Loucy (cell line): ENCODE results near the gene ZYX.
"Not testable (repeated sequence)": the region's sequence is repeated elsewhere in the genome, so short reads cannot be mapped to it uniquely, and the experiment has no call there.

ENCODE experiments used
- H2AFZ ChIP-seq: fragments of 200-600 bp; sonication (generic); 2 replicates; pipeline ENCODE4 v1.6.0; 2016; ENCODE audit warnings: antibody characterized with exemption, mild to moderate bottlenecking, low read length, moderate library complexity
- H3F3A ChIP-seq: fragments of 200-600 bp; 2 replicates; pipeline ENCODE4 v1.6.0; 2016; ENCODE audit warnings: antibody characterized with exemption, low read depth, mild to moderate bottlenecking
- H3K27me3 ChIP-seq: fragments of 200-600 bp; sonication (generic); 2 replicates; pipeline ENCODE4 v1.6.1; 2014; ENCODE audit warnings: low read length, mild to moderate bottlenecking; ENCODE audit not compliant: insufficient read depth, poor library complexity, severe bottlenecking
- H3K36me3 ChIP-seq: fragments of 200-600 bp; sonication (generic); 2 replicates; pipeline ENCODE4 v1.6.1; 2016; ENCODE audit warnings: low read length; ENCODE audit not compliant: insufficient read depth
- H3K4me1 ChIP-seq: fragments of 200-600 bp; sonication (generic); 2 replicates; pipeline ENCODE4 v1.5.1; 2014; ENCODE audit warnings: low read length, mild to moderate bottlenecking; ENCODE audit not compliant: insufficient read depth, poor library complexity, severe bottlenecking
- H3K4me2 ChIP-seq: fragments of 200-600 bp; sonication (generic); 2 replicates; pipeline ENCODE4 v1.6.0; 2014; ENCODE audit warnings: antibody characterized with exemption, low read length, low read depth, mild to moderate bottlenecking; ENCODE audit not compliant: poor library complexity, severe bottlenecking
- H3K4me3 ChIP-seq: fragments of 200-600 bp; sonication (generic); 2 replicates; pipeline ENCODE4 v1.5.1; 2014; ENCODE audit warnings: low read length, mild to moderate bottlenecking, mixed read lengths; ENCODE audit not compliant: poor library complexity, severe bottlenecking
- H3K79me2 ChIP-seq: fragments of 200-600 bp; sonication (generic); 2 replicates; pipeline ENCODE4 v1.6.1; 2014; ENCODE audit warnings: low read length; ENCODE audit not compliant: insufficient read depth
- H3K9ac ChIP-seq: fragments of 200-600 bp; sonication (generic); 2 replicates; pipeline ENCODE4 v1.6.0; 2014; ENCODE audit warnings: mild to moderate bottlenecking, low read depth, low read length, moderate library complexity; ENCODE audit not compliant: poor library complexity, severe bottlenecking
- H3K9me2 ChIP-seq: fragments of 200-600 bp; sonication (generic); replicated peaks from 2 replicates; pipeline ENCODE4 v1.6.1; 2016; ENCODE audit warnings: low read depth, low read length, mixed read lengths
- H3K9me3 ChIP-seq: fragments of 200-600 bp; sonication (generic); 2 replicates; pipeline ENCODE4 v1.6.1; 2014; ENCODE audit warnings: mild to moderate bottlenecking, antibody characterized with exemption, low read length, low read depth; ENCODE audit not compliant: insufficient read depth
- H4K20me1 ChIP-seq: fragments of 200-600 bp; sonication (generic); 2 replicates; pipeline ENCODE4 v1.6.0; 2014; ENCODE audit warnings: antibody characterized with exemption, low read length, mild to moderate bottlenecking; ENCODE audit not compliant: insufficient read depth, poor library complexity, severe bottlenecking
- CTCF ChIP-seq: fragments of 200-600 bp; sonication (generic); conservative IDR thresholded peaks from 2 replicates; pipeline ENCODE4 v1.5.1; 2014; ENCODE audit warnings: mild to moderate bottlenecking, antibody characterized with exemption, low read length
- EZH2phosphoT487 ChIP-seq: fragments of 200-600 bp; IDR thresholded peaks from 2 replicates; pipeline ENCODE4 v1.6.1; 2018; ENCODE audit warnings: antibody characterized with exemption, mild to moderate bottlenecking, moderate library complexity, borderline replicate concordance

The ZYX gene

DNA sequence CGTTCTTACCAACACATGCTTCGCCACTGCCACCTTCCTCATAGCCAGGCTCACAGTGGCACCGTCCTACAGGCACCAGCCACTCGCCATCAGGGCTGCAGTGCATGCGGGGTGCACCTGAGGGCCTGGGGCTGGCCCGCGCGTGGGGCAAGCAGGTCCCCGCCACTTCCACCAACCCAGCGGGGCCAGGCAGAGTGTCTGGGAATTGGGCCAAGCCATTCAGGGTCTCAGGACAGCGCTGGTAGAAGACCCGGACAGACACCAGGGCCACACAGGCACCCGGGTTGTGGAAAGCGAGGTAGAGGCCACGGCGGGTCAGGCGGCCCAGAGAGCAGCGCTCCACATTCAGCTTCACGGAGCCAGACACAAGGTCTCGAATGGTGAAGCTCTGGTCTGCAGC lies 18.5 kb downstream of the ZYX start:
- Histone ChIP-seq H4K20me1 (no peaks in the 10 kb centered on the region), H3K4me3 (no peak overlapping the region), H3K4me2 (no peak overlapping the region), H3K36me3 (no peaks in the 10 kb centered on the region), H3F3A (no peaks in the 10 kb centered on the region), H3K4me1 (peaks cover 4% of the 10 kb centered on the region), H3K9me2 (no peaks in the 10 kb centered on the region), H3K27me3 (no peaks in the 10 kb centered on the region), H3K79me2 (no peaks in the 10 kb centered on the region), H3K9me3 (no peaks in the 10 kb centered on the region), H2AFZ (no peak overlapping the region), H3K9ac (no peak overlapping the region)
- TF ChIP-seq EZH2phosphoT487 (no peak), CTCF (no peak)

DNA sequence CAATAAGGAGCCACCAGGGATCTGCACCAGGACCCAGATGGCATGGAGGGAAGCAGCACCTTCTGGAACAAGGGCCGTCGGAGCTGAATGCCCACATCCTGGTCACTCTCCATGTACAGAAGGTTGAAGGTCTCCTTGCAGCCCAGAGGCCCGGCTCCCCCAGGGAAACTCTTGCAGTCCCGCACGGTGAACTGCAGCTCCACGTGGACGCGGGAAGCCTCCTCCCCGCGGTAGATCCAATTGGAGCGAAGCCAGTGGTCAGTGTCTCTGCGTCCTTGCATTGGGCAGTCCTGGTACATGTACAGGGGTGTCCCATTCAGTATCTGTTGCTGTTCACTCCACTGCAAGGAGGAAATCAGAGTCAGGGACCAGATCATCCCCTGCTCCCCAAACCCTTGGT lies 20.1 kb downstream of the ZYX start:
- H3F3A ChIP-seq: no peaks in the 10 kb centered on the region
- no peak overlapping the region for H3K9ac ChIP-seq
- no peak overlapping the region for H3K4me2 ChIP-seq
- H3K27me3 ChIP-seq: no peaks in the 10 kb centered on the region
- no peaks in the 10 kb centered on the region for H4K20me1 ChIP-seq
- H3K9me3 ChIP-seq: no peaks in the 10 kb centered on the region
- TF ChIP-seq CTCF: no peak
- no peak for TF ChIP-seq EZH2phosphoT487
- no peaks in the 10 kb centered on the region for H3K79me2 ChIP-seq
- no peaks in the 10 kb centered on the region for H3K9me2 ChIP-seq
- H2AFZ ChIP-seq: no peak overlapping the region
- no peaks in the 10 kb centered on the region for H3K36me3 ChIP-seq
- H3K4me3 ChIP-seq: no peak overlapping the region
- peaks cover 8% of the 10 kb centered on the region for H3K4me1 ChIP-seq

- H3K9me3 ChIP-seq, H3K4me3 ChIP-seq, H2AFZ ChIP-seq, H4K20me1 ChIP-seq, H3K9me2 ChIP-seq, H3F3A ChIP-seq, H3K9ac ChIP-seq, H3K4me2 ChIP-seq, H3K27me3 ChIP-seq, H3K36me3 ChIP-seq, H3K79me2 ChIP-seq: not testable (repeated sequence)
- peaks cover 18% of the 10 kb centered on the region for H3K4me1 ChIP-seq
These were observed 21.1 kb downstream of the ZYX start for GRCh38 chr7:143402233-143402632.

- no peak overlapping the region for H3K9ac ChIP-seq
- no peaks in the 10 kb centered on the region for H3K9me3 ChIP-seq
- no peaks in the 10 kb centered on the region for H3K27me3 ChIP-seq
- no peaks in the 10 kb centered on the region for H3K9me2 ChIP-seq
- peaks cover 12% of the 10 kb centered on the region for H3K79me2 ChIP-seq
- no peak for TF ChIP-seq CTCF
- no peak for TF ChIP-seq EZH2phosphoT487
- peaks cover 41% of the 10 kb centered on the region for H3K4me1 ChIP-seq
- H3K4me2 ChIP-seq: no peak overlapping the region
- no peak overlapping the region for H2AFZ ChIP-seq
- no peak overlapping the region for H3K4me3 ChIP-seq
- H3K36me3 ChIP-seq: no peaks in the 10 kb centered on the region
- H3F3A ChIP-seq: peaks cover 5% of the 10 kb centered on the region; the same call in 1 of the 2 replicates
- no peaks in the 10 kb centered on the region for H4K20me1 ChIP-seq
These were observed 24.2 kb downstream of the ZYX start for GRCh38 chr7:143405173-143406001.
